A549 (cell line): ENCODE measurements around the gene ANKAR. TPM values are rescaled to one million over a fixed set of nuclear protein-coding genes. Genes with fewer than 3 reads are reported as not detected.

Experiments
- ATAC-seq, 2 experiments: fragments of 200-7000 bp in 1 of 2; fragments of >200 bp in 1 of 2; cut with Nextera tagmentation in 1 of 2; cut with Tn5 transposase in 1 of 2; 3 replicates each; pipeline versions ENCODE4 v1.8.0 to v1.9.1; 2018 to 2020; ENCODE audit warnings: mild to moderate bottlenecking in 1 of 2, moderate library complexity in 1 of 2
- CTCF ChIA-PET: fragments of 300-600 bp; sonication (Branson Sonifier 250); formaldehyde crosslinking; extraction: SDS; loops from one replicate; lab custom pipeline; 2021; ENCODE audit warnings: antibody characterized with exemption, inconsistent platforms; lab: Yijun Ruan, JAX
- POLR2A ChIA-PET: fragments of 350-600 bp; formaldehyde crosslinking; extraction: SDS; loops from one replicate; lab custom pipeline; 2021; ENCODE audit warnings: antibody characterized with exemption, inconsistent platforms; lab: Yijun Ruan, JAX
- DNase-seq, 2 experiments: peaks; one replicate each; pipeline versions ENCODE4 v3.0.0 to v3.0.0-alpha.2; 2011 to 2016; ENCODE audit warnings: low read depth in 1 of 2, low spot score in 1 of 2
- FAIRE-seq: peaks from 2 replicates; lab custom pipeline; 2011; peaks lifted over from hg19 to GRCh38; lab: Jason Lieb, UNC
- H3K27ac ChIP-seq, 2 experiments: fragments of >200 bp; sonication (Bioruptor Twin); formaldehyde crosslinking; 3 replicates each; pipeline ENCODE4 v1.5.1; 2016 to 2017
- H3K4me1 ChIP-seq: fragments of >200 bp; sonication (Bioruptor Twin); formaldehyde crosslinking; 3 replicates; pipeline ENCODE4 v1.6.1; 2016
- H3K4me2 ChIP-seq: fragments of >200 bp; sonication (Bioruptor Twin); formaldehyde crosslinking; 3 replicates; pipeline ENCODE4 v1.6.1; 2016
- H3K4me3 ChIP-seq: fragments of >200 bp; sonication (Bioruptor Twin); formaldehyde crosslinking; 3 replicates; pipeline ENCODE4 v1.5.1; 2016
- H3K9me3 ChIP-seq: fragments of >200 bp; sonication (Bioruptor Twin); formaldehyde crosslinking; 3 replicates; pipeline ENCODE4 v1.6.1; 2016
- CBX8 ChIP-seq: fragments of 200-600 bp; sonication (generic); IDR thresholded peaks from 2 replicates; pipeline ENCODE4 v1.6.1; 2016
- CEBPB ChIP-seq, 2 experiments: fragments of >200 bp in 1 of 2; sonication (Bioruptor Twin) in 1 of 2; formaldehyde crosslinking in 1 of 2; IDR thresholded peaks; 2 replicates each; pipeline ENCODE4 v1.6.1; 2012 to 2016
- CHD2 ChIP-seq: fragments of 150-350 bp; IDR thresholded peaks from 2 replicates; pipeline ENCODE4 v1.6.1; 2014; ENCODE audit warnings: low read length; ENCODE audit not compliant: partially characterized antibody
- EHF ChIP-seq: fragments of 250-450 bp; sonication (Bioruptor Pico); IDR thresholded peaks from 2 replicates; pipeline ENCODE4 v1.5.0; 2020; ENCODE audit warnings: mild to moderate bottlenecking
- EP300 ChIP-seq, 2 experiments: fragments of >200 bp; sonication (Bioruptor Twin); formaldehyde crosslinking; IDR thresholded peaks; 2 replicates in 1 of 2; 3 replicates in 1 of 2; pipeline ENCODE4 v1.6.1; 2016 to 2017
- ESRRA ChIP-seq: fragments of 150-350 bp; IDR thresholded peaks from 2 replicates; pipeline ENCODE4 v1.6.1; 2014; ENCODE audit warnings: mild to moderate bottlenecking, low read length, borderline replicate concordance
- HEYL ChIP-seq: fragments of 250-450 bp; sonication (Bioruptor Pico); IDR thresholded peaks from 2 replicates; pipeline ENCODE4 v1.8.0; 2021; ENCODE audit warnings: mild to moderate bottlenecking, moderate library complexity
- JUN ChIP-seq, 2 experiments: fragments of >200 bp; sonication (Bioruptor Twin); formaldehyde crosslinking; IDR thresholded peaks; 2 replicates in 1 of 2; 3 replicates in 1 of 2; pipeline ENCODE4 v1.6.1; 2016 to 2017
- KDM5A ChIP-seq: fragments of 200-600 bp; sonication (generic); IDR thresholded peaks from 2 replicates; pipeline ENCODE4 v1.6.1; 2016; ENCODE audit warnings: antibody characterized with exemption, mild to moderate bottlenecking
- MYC ChIP-seq: IDR thresholded peaks from 2 replicates; pipeline ENCODE4 v1.6.1; 2012; ENCODE audit warnings: mild to moderate bottlenecking, inconsistent platforms, low read length, improper control_type of control experiment, borderline replicate concordance
- NFE2L2 ChIP-seq: fragments of 150-350 bp; conservative IDR thresholded peaks from 2 replicates; pipeline ENCODE4 v1.6.1; 2014; ENCODE audit warnings: low read length
- PHF8 ChIP-seq: fragments of 200-600 bp; sonication (generic); IDR thresholded peaks from 2 replicates; pipeline ENCODE4 v1.6.1; 2016; ENCODE audit warnings: low read depth, mild to moderate bottlenecking, antibody characterized with exemption, moderate library complexity, borderline replicate concordance
- RARB ChIP-seq: fragments of 250-450 bp; sonication (Bioruptor Pico); IDR thresholded peaks from 2 replicates; pipeline ENCODE4 v1.8.0; 2021; ENCODE audit warnings: mild to moderate bottlenecking, moderate library complexity
- RFX5 ChIP-seq: fragments of 450-650 bp; IDR thresholded peaks from 2 replicates; pipeline ENCODE4 v1.7.1; 2014; ENCODE audit warnings: antibody characterized with exemption, mild to moderate bottlenecking, moderate library complexity
- TP53 ChIP-seq: fragments of 250-450 bp; sonication (Bioruptor Pico); IDR thresholded peaks from 2 replicates; pipeline ENCODE4 v1.5.0; 2021; ENCODE audit warnings: mild to moderate bottlenecking, moderate library complexity
- ZFP36 ChIP-seq: fragments of 450-650 bp; IDR thresholded peaks from 2 replicates; pipeline ENCODE4 v1.6.1; 2014; ENCODE audit warnings: borderline replicate concordance; ENCODE audit not compliant: partially characterized antibody
- WGBS: methylation state at CpG from one replicate; pipeline ENCODE4 v1.1.6; 2017; ENCODE audit errors: missing lambda C conversion rate; 5-methylcytosine and 5-hydroxymethylcytosine counted together
- polyA plus RNA-seq, 4 experiments: library from polyadenylated mRNA; depleted of rRNA in 3 of 4; stranded (reverse); fragments of >200 nt; fragmentation: RNase III in 1 of 4; extraction: RNeasy Plus Mini Kit Qiagen cat#74134 plus additional on column Dnase treatment in 1 of 4; gene quantifications; 2 replicates in 3 of 4; 3 replicates in 1 of 4; pipeline ENCODE4 v1.2.3, GENCODE V29; 2011 to 2017
- TF ChIP-seq, protein P1 (sequence below): fragments of >200 bp; sonication (Bioruptor Twin); formaldehyde crosslinking; IDR thresholded peaks from 2 replicates; pipeline ENCODE4 v1.6.1; 2016
- TF ChIP-seq, protein P2 (sequence below): IDR thresholded peaks from 2 replicates; pipeline ENCODE4 v1.6.1; 2012
- TF ChIP-seq, protein P3 (sequence below): fragments of >200 bp; sonication (Bioruptor Twin); formaldehyde crosslinking; IDR thresholded peaks from 3 replicates; pipeline ENCODE4 v1.6.1; 2016
- TF ChIP-seq, protein P4 (sequence below): fragments of 150-350 bp; IDR thresholded peaks from 2 replicates; pipeline ENCODE4 v1.6.1; 2014; ENCODE audit warnings: low read depth, mild to moderate bottlenecking, low read length

ANKAR gene
- polyA plus RNA-seq, 2 of the 4 experiments (the other 2 are of a cell fraction): 2.2 to 4.8 TPM

DNA sequence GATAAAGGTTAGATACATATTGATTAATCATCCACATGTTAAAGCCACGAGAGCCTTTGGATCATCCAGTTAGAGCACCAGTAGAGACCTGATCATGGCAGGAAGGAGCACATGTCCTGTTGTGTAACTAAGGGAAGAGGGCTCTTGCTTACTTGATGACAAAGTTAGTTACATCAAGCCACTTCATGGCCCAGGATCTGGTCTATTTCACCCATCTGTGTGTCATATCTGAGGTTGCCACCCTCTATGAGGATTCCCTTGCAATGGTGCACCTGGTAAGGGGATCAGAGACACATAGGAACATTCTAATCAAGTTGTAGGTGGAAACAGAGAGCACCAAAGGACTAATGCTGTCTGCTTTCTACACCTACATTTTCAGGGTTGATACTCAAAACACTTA is 6.7 kb downstream of the ANKAR start:
- no peaks in the 10 kb centered on the region for H3K4me1 ChIP-seq
- H3K4me2 ChIP-seq: no peak overlapping the region
- ChIA-PET CTCF (interaction anchor here (0.7 to 2.7 kb wide), 3 partner anchors 15 to 19 kb away, joined by 3 to 13 read pairs (median 3); partner anchors contain the start of gene ASNSD1), POLR2A (no interaction called here)
- WGBS: 63% methylated on average over 1 of the region's 1 CpG
- DNase-seq: no peak
- no peak for FAIRE-seq
- no peak overlapping the region for H3K27ac ChIP-seq
- no peak for TF ChIP-seq RFX5
- no peak for TF ChIP-seq ZFP36
- TF ChIP-seq, protein P1, sequence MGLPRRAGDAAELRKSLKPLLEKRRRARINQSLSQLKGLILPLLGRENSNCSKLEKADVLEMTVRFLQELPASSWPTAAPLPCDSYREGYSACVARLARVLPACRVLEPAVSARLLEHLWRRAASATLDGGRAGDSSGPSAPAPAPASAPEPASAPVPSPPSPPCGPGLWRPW: no peak
- no peak for TF ChIP-seq EP300 (IDR thresholded peaks at IDR 0.05)
- TF ChIP-seq EHF (CRISPR knock-in tag): no peak
- TF ChIP-seq CEBPB (IDR thresholded peaks at IDR 0.05): no peak
- no peak for TF ChIP-seq ESRRA
- TF ChIP-seq MYC: no peak
- TF ChIP-seq JUN (IDR thresholded peaks at IDR 0.05): no peak
- TF ChIP-seq NFE2L2: no peak
- TF ChIP-seq TP53 (CRISPR knock-in tag): no peak
- TF ChIP-seq, protein P2, sequence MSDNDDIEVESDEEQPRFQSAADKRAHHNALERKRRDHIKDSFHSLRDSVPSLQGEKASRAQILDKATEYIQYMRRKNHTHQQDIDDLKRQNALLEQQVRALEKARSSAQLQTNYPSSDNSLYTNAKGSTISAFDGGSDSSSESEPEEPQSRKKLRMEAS: no peak
- TF ChIP-seq, protein P3, sequence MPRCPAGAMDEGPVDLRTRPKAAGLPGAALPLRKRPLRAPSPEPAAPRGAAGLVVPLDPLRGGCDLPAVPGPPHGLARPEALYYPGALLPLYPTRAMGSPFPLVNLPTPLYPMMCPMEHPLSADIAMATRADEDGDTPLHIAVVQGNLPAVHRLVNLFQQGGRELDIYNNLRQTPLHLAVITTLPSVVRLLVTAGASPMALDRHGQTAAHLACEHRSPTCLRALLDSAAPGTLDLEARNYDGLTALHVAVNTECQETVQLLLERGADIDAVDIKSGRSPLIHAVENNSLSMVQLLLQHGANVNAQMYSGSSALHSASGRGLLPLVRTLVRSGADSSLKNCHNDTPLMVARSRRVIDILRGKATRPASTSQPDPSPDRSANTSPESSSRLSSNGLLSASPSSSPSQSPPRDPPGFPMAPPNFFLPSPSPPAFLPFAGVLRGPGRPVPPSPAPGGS: no peak
- TF ChIP-seq CBX8: no peak
- no peak overlapping the region for H3K4me3 ChIP-seq
- H3K9me3 ChIP-seq: peaks cover 10% of the 10 kb centered on the region
- no peak for ATAC-seq

DNA sequence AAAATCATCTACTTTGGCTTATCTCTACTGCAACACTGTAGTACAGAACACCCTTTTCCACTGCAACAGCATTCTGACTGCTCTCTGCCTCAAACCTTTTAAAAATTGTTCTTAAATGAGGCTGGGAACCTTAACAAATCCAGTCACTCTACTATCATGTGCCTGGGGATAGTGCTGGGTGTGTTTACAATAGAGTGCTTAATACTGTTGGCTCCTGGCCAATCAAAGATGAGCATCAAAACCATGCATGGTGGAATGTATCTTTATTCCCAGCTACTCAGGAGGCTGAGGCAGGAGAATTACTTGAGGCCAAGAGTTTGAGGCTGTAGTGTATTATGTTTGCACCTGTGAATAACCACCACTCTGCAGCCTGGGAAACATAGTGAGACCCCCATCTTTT is 7.4 kb downstream of the ANKAR start:
- H3K4me3 ChIP-seq: no peak overlapping the region
- peaks cover 10% of the 10 kb centered on the region for H3K9me3 ChIP-seq
- DNase-seq (no peak), FAIRE-seq (no peak), ATAC-seq (no peak)
- H3K4me2 ChIP-seq: no peak overlapping the region
- no peak overlapping the region for H3K27ac ChIP-seq
- POLR2A ChIA-PET: no interaction called here
- no peaks in the 10 kb centered on the region for H3K4me1 ChIP-seq
- TF ChIP-seq ESRRA: no peak
- TF ChIP-seq, protein P2: no peak
- TF ChIP-seq, protein P4, sequence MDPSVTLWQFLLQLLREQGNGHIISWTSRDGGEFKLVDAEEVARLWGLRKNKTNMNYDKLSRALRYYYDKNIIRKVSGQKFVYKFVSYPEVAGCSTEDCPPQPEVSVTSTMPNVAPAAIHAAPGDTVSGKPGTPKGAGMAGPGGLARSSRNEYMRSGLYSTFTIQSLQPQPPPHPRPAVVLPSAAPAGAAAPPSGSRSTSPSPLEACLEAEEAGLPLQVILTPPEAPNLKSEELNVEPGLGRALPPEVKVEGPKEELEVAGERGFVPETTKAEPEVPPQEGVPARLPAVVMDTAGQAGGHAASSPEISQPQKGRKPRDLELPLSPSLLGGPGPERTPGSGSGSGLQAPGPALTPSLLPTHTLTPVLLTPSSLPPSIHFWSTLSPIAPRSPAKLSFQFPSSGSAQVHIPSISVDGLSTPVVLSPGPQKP: no peak
- no peak for TF ChIP-seq PHF8
- TF ChIP-seq EP300 (IDR thresholded peaks at IDR 0.05): no peak
- no peak for TF ChIP-seq HEYL
- no peak for TF ChIP-seq RARB (CRISPR knock-in tag)
- TF ChIP-seq, protein P1: no peak
- no peak for TF ChIP-seq MYC
- no peak for TF ChIP-seq CHD2
- TF ChIP-seq NFE2L2: no peak
- CTCF ChIA-PET: interaction anchor here (1.5 to 2.7 kb wide), 2 partner anchors 15 to 20 kb away, joined by 3 to 13 read pairs; partner anchors contain the start of gene ASNSD1

DNA sequence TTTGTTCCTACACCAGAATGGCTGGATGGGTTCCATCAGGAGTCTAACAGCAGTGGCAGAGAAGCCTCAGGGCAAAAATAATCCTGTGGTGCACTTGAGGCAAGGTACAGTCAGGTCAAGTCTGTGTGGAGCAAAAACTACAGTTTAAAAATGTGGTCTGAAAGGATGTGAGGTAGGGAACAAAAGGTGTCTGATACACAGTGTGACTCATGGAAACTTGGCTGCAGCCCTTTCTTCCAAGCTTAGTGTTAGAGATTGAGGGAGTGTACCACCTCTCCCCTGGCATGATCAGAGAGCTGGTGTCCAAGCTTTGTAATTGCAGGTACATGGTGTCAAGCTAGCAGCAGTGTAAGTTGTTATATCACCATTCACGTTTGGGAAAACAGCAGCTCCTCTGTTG is 8.9 kb downstream of the ANKAR start:
- H3K4me1 ChIP-seq: no peaks in the 10 kb centered on the region
- no peak for FAIRE-seq
- H3K27ac ChIP-seq: no peak overlapping the region
- ChIA-PET CTCF (interaction anchor here (0.9 to 3.0 kb wide), 3 partner anchors 9 to 22 kb away, joined by 3 to 14 read pairs (median 4); partner anchors contain the start of genes ANKAR and ASNSD1), POLR2A (no interaction called here)
- peaks cover 5% of the 10 kb centered on the region for H3K9me3 ChIP-seq
- DNase-seq: no peak
- TF ChIP-seq, protein P4: no peak
- TF ChIP-seq ZFP36 (no peak), KDM5A (no peak)
- no peak overlapping the region for H3K4me2 ChIP-seq
- H3K4me3 ChIP-seq: no peak overlapping the region
- 0 out of 6 replicates have a peak, but pooled peaks of 1 of the 2 experiments have one; percentile 19 for ATAC-seq
- 70% methylated on average over 1 of the region's 1 CpG for whole genome bisulfite sequencing
